AG04450 (cell line): ENCODE results near the gene TTC28. TPM values are rescaled to one million over a fixed set of nuclear protein-coding genes. Genes with fewer than 3 reads are reported as not detected.

Experiments
- CTCF ChIA-PET: fragments of 300-600, 350-600 bp; formaldehyde crosslinking; extraction: SDS; loops from one replicate; lab custom pipeline; 2022; ENCODE audit warnings: antibody characterized with exemption, inconsistent platforms; lab: Charles Lee
- POLR2A ChIA-PET: fragments of 350-600 bp; formaldehyde crosslinking; extraction: SDS; loops from one replicate; lab custom pipeline; 2021; ENCODE audit warnings: antibody characterized with exemption, inconsistent platforms; lab: Yijun Ruan, JAX
- DNase-seq: peaks from one replicate; pipeline ENCODE4 v3.0.0-alpha.2; 2011; ENCODE audit warnings: low read depth, low spot score
- H3K27ac ChIP-seq: one replicate; pipeline ENCODE4 v1.5.1; 2012; ENCODE audit warnings: low read depth, low read length, control low read depth
- H3K27me3 ChIP-seq: one replicate; pipeline ENCODE4 v1.6.0; 2012; ENCODE audit warnings: low read length; ENCODE audit not compliant: control insufficient read depth, insufficient read depth
- H3K4me3 ChIP-seq: 2 replicates; pipeline ENCODE4 v1.5.1; 2011; ENCODE audit warnings: mild to moderate bottlenecking, low read depth, low read length, control low read depth
- H3K9me3 ChIP-seq: 2 replicates; pipeline ENCODE4 v1.5.1; 2012; ENCODE audit warnings: low read length; ENCODE audit not compliant: control insufficient read depth, insufficient read depth
- polyA plus RNA-seq: library from polyadenylated mRNA; depleted of rRNA; stranded (reverse); fragments of >200 nt; gene quantifications from 2 replicates; pipeline ENCODE4 v1.2.3, GENCODE V29; 2011
- TF ChIP-seq, protein P1 (sequence below): IDR thresholded peaks from 2 replicates; pipeline ENCODE4 v1.5.1; 2011; ENCODE audit warnings: low read depth, low read length, control low read depth, inconsistent platforms

Gene TTC28
- polyA plus RNA-seq, 1 experiment: 11.2 TPM

DNA sequence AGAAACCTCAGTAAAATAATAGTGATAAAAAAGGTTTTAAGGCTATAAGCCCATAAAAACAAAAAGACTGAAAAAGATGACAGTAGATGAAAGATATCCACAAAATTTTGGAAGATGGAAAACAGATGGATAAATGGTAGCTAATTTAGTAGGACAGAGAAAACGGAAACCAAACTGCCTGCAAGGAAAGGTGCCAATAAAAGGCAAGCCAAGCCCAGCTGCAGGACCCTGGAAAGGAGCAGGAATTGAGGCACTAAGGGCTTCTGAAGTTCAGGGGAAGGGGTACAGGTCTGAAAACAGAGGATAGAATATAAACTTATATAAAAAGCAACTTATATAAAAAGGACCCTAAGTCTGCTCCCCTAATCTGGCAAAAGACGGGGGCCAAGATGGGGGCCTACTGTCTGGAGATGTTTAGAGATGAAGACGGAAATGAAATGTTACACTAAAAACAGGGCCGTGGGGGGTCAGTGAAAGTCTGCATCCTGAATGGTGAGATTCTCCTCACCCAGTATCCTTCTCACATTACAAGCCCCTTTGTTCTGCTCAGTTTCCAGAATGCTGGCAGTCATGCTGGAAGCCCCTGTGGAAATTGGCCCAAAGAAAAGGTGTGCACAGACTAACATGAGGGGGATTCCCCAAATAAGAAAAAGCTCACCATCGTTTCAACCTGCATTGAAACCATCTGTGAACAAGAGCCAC lies 491.3 kb downstream of the TTC28 start:
- Histone ChIP-seq H3K27ac (no peak overlapping the region), H3K9me3 (no peaks in the 10 kb centered on the region), H3K4me3 (no peak overlapping the region), H3K27me3 (no peaks in the 10 kb centered on the region)
- CTCF ChIA-PET: no interaction called here
- POLR2A ChIA-PET: no interaction called here
- TF ChIP-seq, protein P1, sequence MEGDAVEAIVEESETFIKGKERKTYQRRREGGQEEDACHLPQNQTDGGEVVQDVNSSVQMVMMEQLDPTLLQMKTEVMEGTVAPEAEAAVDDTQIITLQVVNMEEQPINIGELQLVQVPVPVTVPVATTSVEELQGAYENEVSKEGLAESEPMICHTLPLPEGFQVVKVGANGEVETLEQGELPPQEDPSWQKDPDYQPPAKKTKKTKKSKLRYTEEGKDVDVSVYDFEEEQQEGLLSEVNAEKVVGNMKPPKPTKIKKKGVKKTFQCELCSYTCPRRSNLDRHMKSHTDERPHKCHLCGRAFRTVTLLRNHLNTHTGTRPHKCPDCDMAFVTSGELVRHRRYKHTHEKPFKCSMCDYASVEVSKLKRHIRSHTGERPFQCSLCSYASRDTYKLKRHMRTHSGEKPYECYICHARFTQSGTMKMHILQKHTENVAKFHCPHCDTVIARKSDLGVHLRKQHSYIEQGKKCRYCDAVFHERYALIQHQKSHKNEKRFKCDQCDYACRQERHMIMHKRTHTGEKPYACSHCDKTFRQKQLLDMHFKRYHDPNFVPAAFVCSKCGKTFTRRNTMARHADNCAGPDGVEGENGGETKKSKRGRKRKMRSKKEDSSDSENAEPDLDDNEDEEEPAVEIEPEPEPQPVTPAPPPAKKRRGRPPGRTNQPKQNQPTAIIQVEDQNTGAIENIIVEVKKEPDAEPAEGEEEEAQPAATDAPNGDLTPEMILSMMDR: no peak
- no peak for DNase-seq

DNA sequence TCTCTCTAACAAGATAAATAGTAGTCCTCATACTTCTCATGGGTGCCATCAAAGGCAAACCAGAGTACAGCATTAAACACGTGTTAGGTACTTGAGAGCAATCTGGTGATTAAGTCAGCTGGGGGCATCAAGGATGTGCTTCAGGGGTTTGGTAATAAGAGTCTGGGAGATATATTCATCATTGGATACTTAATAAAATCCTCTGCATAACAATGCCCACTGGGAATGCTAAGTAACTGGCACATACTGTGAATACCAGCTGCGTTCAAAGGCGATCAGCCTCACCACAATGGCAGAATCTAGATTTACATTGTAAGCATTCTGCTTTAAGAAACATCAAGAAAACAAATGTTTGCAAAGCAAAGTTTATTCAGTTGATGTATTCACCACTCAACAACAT lies 492.0 kb downstream of the TTC28 start:
- H3K27me3 ChIP-seq: no peaks in the 10 kb centered on the region
- POLR2A ChIA-PET: no interaction called here
- no peaks in the 10 kb centered on the region for H3K9me3 ChIP-seq
- no peak overlapping the region for H3K27ac ChIP-seq
- DNase-seq: no peak
- no peak overlapping the region for H3K4me3 ChIP-seq
- CTCF ChIA-PET: no interaction called here
- TF ChIP-seq, protein P1: no peak

DNA sequence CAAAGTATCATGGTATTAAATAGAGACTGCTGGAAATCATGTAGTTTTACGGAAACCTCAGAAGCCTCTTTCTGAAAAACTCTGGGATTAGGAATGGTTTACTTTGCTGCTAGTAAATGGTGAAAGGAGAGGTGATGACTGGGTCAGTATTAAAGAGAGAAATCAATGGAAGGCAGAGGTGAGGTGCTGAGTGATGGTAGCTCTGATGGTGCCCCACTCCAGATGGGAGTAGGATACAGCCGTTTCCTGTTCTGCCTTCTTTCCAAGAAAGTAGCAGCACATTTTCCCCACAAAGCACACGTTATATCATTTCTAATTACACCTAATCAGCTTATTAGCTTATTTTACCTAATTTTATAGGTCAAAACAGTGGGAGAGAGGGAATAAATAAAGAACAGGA lies 493.0 kb downstream of the TTC28 start:
- no peaks in the 10 kb centered on the region for H3K27me3 ChIP-seq
- no peaks in the 10 kb centered on the region for H3K9me3 ChIP-seq
- no peak overlapping the region for H3K4me3 ChIP-seq
- ChIA-PET CTCF (no interaction called here), POLR2A (no interaction called here)
- no peak for DNase-seq
- TF ChIP-seq, protein P1: no peak
- H3K27ac ChIP-seq: no peak overlapping the region

DNA sequence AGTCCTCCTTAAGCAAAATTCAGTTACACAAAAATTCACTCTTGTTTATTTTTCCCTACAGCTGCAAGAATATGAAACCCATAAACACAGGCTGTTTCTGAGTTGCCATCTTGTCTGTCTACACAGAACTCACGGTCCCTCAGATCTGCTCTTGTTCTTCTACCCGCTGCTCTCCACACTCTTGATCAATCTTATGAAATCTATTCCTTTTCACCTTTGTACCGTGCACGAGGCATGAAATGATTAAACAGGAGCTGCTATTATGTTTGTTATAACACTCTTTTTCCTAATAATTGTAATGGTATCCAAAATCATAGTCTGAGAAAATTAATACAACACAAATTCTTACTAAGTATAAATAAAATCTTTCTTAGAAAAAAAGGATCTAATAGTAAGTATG lies 494.5 kb downstream of the TTC28 start:
- TF ChIP-seq, protein P1: no peak
- Histone ChIP-seq H3K27ac (no peak overlapping the region), H3K4me3 (no peak overlapping the region), H3K9me3 (no peaks in the 10 kb centered on the region), H3K27me3 (no peaks in the 10 kb centered on the region)
- CTCF ChIA-PET: no interaction called here
- POLR2A ChIA-PET: no interaction called here
- DNase-seq: no peak

DNA sequence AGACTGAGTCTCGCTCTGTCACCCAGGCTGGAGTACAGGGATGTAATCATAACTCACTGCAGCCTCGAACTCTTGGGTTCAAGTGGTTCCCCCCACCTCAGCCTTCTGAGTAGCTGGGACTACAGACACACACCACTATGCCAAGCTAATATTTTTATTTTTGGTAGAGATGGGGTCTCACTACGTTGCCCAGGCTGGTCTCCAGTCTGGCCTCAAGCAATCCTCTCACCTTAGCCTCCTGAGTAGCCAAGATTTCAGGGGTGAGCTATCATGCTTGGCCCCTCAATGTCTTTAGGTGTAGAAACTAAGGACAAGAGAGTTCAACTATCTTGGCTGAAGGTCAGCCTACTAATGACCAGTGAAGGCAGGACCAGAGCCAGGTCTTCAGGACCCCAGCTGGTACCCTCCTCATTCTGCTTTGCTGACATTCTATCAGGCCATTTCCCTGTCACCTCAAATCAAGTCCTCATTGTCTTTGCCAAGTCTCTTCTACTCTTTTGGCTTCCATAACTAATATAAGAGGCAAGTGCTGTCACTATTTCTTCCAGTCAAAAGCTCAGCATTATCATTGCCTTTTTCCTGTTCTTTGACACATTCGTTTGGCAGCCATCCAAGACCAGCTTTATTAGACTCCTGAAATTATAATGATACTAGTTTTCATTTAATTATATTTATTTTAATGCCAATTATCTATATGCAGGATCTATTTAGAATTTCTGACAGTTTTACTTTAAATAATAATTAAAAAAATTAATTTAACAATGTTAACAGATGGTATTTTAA lies 496.4 kb downstream of the TTC28 start:
- DNase-seq: no peak
- POLR2A ChIA-PET: interaction anchor here (0.7 kb wide), 1 partner anchor 493 kb away, joined by 4 read pairs; no protein-coding TSS in a partner anchor

More for the DNA sequence above, 496.4 kb downstream of the TTC28 start:
- CTCF ChIA-PET: interaction anchor here (0.6 kb wide), 1 partner anchor 384 kb away, joined by 4 read pairs; no protein-coding TSS in a partner anchor
- H3K27me3 ChIP-seq: no peaks in the 10 kb centered on the region
- no peak overlapping the region for H3K27ac ChIP-seq
- TF ChIP-seq, protein P1: no peak
- H3K9me3 ChIP-seq: no peaks in the 10 kb centered on the region
- no peak overlapping the region for H3K4me3 ChIP-seq
